Heart left ventricle (tissue), 11 donors: ENCODE results near the gene FCRL3. TPM values are rescaled to one million over a fixed set of nuclear protein-coding genes. Genes with fewer than 3 reads are reported as not detected.

Experiments used
- polyA plus RNA-seq, 2 donors: library from polyadenylated mRNA; stranded (reverse); fragments of 200-250 nt; gene quantifications; one replicate each; pipeline ENCODE4 v1.2.3, GENCODE V29; 2013
- total RNA-seq, 9 donors: library from RNA; depleted of rRNA in 2 of 9; stranded (reverse); fragments of >200 nt in 2 of 9; fragmentation: NEBNext Ultra II Directional in 3 of 9; extraction: Animal tissue kit (Norgen Biotek cat#: 25700) in 3 of 9; gene quantifications; one replicate each; pipeline versions ENCODE4 v1.1.0 to v1.2.4, GENCODE V29; 2016 to 2023
- donor health status: ischemic (EF 13 %, LVEDD 7.1; RV severe dilation, severe dysfunction).
- donor health status: healthy with polysubstance abuse.
- donor health status: DM: no; HTN: yes; CAD: no.
- donor health status: DM: no; HTN: no; CAD: no.
- donor health status: ischemic (EF 25% LVEDD 5.7; RV mildly dilated, moderate dysfunction).
- donor health status: healthy.
- donor health status: DM: yes; HTN: yes; CAD: no.
- donor health status: PGD.
- donor health status: nonischemic (EF 23%, LVEDD 6.1; RV moderate dilation, normal function).

FCRL3 gene
- total and polyA plus RNA-seq, 11 donors = 0.04 to 1.4 (median 0.62) TPM; not detected in 7

Other genes with a start within 250 kb of the FCRL3 start
- under 1 TPM in 3 of 9 donors, not detected in 6; 0.07 to 0.32 (median 0.09) TPM for gene FCRL5, start 148.3 kb downstream of the FCRL3 start, total RNA-seq
- under 1 TPM in 1 of 2 donors, not detected in 1; 0.04 TPM for gene FCRL5, start 148.3 kb downstream of the FCRL3 start, polyA plus RNA-seq
- gene FCRL4, start 102.7 kb downstream of the FCRL3 start, total RNA-seq = not detected
- gene FCRL4, start 102.7 kb downstream of the FCRL3 start, polyA plus RNA-seq = not detected
- not detected for gene FCRL2, start 76.4 kb upstream of the FCRL3 start, total RNA-seq
- under 1 TPM in 1 of 2 donors, not detected in 1; 0.07 TPM for gene FCRL2, start 76.4 kb upstream of the FCRL3 start, polyA plus RNA-seq
- under 1 TPM in 1 of 9 donors, not detected in 8; 0.35 TPM for gene FCRL1, start 119.4 kb upstream of the FCRL3 start, total RNA-seq
- gene FCRL1, start 119.4 kb upstream of the FCRL3 start, polyA plus RNA-seq = under 1 TPM in 1 of 2 donors, not detected in 1; 0.04 TPM
- 1 to 10 TPM in 1 of 9 donors, under 1 TPM in 5, not detected in 3; 0.14 to 1.4 (median 0.54) TPM for gene CD5L, start 141.0 kb upstream of the FCRL3 start, total RNA-seq
- under 1 TPM; 0.04 to 0.99 TPM for gene CD5L, start 141.0 kb upstream of the FCRL3 start, polyA plus RNA-seq